Lower lobe of right lung (tissue), 2 donors: ENCODE measurements around the gene SEC14L2. TPM values are rescaled to one million over a fixed set of nuclear protein-coding genes. Genes with fewer than 3 reads are reported as not detected.
A peak's percentile ranks its signal among the peaks of the same experiment; 100 is the strongest.

Experiments used
- ATAC-seq, 2 donors: fragments of 200-7000 bp; cut with Tn5 transposase; one replicate each; pipeline ENCODE4 v1.9.1; 2020 to 2022; ENCODE audit warnings: mild to moderate bottlenecking in 2 of 2, moderate library complexity in 2 of 2
- DNase-seq: peaks from one replicate; pipeline ENCODE4 v3.0.0-alpha.2; 2020
- H3K27ac ChIP-seq: fragments of 200-600 bp; one replicate; pipeline ENCODE4 v1.8.0; 2022
- H3K27me3 ChIP-seq: fragments of 200-600 bp; one replicate; pipeline ENCODE4 v1.8.0; 2022; ENCODE audit warnings: low read depth
- H3K36me3 ChIP-seq: fragments of 200-600 bp; one replicate; pipeline ENCODE4 v1.8.0; 2022; ENCODE audit warnings: mild to moderate bottlenecking
- H3K4me1 ChIP-seq: fragments of 200-600 bp; one replicate; pipeline ENCODE4 v1.8.0; 2022
- H3K4me3 ChIP-seq: fragments of 200-600 bp; one replicate; pipeline ENCODE4 v1.8.0; 2022; ENCODE audit warnings: mild to moderate bottlenecking
- H3K9me3 ChIP-seq: fragments of 200-600 bp; one replicate; pipeline ENCODE4 v1.8.0; 2022
- CTCF ChIP-seq: fragments of 200-600 bp; IDR thresholded peaks from one replicate; pipeline ENCODE4 v1.8.0; 2022; ENCODE audit warnings: antibody characterized with exemption, mild to moderate bottlenecking
- intact Hi-C: fragments of 100-400 bp; cut with DNase I; formaldehyde crosslinking; loops from one replicate; pipeline ENCODE4 v1.11.0; 2022
- total RNA-seq: library from RNA; stranded (reverse); fragmentation: NEBNext Ultra II Directional; extraction: Animal tissue kit (Norgen Biotek cat#: 25700); gene quantifications from one replicate; pipeline ENCODE4 v1.2.1, GENCODE V29; 2021
- donor health status: DM: no; HTN: yes; CAD: no; lungs with severe emphysema.

The SEC14L2 gene
- total RNA-seq, 1 donor from 2014 or later = 7.8 TPM

DNA sequence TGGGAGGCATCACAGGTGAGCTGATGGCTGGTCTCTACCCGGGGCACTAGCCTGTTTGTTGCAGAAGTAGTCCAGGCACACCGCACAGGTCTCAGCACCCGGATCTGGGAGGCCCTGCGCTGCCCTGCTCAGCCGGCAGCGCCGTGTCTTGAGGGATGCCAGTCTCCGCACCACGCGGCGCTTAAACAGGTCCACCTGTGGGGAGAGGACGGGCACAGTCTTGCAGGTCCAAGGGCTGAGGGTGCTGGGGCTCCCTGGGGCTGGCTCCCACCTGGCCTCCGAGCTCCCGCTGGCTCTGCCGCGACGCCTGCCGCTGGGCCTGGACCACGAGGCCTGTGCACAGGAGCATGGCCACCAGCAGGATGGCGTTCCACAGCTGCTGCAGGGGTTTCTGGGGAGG, 16.8 kb upstream of the SEC14L2 start:
- DNase-seq (no peak), ATAC-seq (no peak)
- Histone ChIP-seq H3K4me3 (no peak overlapping the region), H3K4me1 (no peaks in the 10 kb centered on the region), H3K27me3 (no peaks in the 10 kb centered on the region), H3K36me3 (peaks cover 25% of the 10 kb centered on the region), H3K27ac (no peak overlapping the region), H3K9me3 (no peaks in the 10 kb centered on the region)
- no peak for TF ChIP-seq CTCF
- intact Hi-C loops = loop anchor here (10.0 kb wide), 1 partner anchor 95 kb away; the partner anchor contains the start of gene CASTOR1

DNA sequence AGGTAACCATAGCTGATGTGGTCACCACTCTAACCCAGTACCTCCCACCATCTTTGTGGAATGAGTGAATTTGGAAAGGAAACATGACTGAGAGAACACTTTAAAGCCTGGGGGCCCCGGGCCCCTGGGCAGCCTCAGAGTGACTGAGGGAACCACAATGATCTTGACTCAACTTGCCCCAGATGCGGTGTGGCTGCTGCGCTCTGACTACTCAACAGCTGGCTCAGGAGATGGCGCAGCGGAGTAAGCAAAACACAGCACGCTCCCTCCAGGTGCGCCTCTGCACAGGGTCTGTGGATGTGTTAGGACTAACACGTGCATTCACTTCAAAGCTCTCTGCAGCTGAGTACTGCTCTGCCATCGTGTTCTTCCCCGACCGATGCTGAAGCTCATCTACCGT, 15.6 kb upstream of the SEC14L2 start:
- intact Hi-C loops = loop anchor here (10.0 kb wide), 1 partner anchor 96 kb away; the partner anchor contains the start of gene CASTOR1
- no peaks in the 10 kb centered on the region for H3K9me3 ChIP-seq
- no peak overlapping the region for H3K4me3 ChIP-seq
- ATAC-seq (no peak), DNase-seq (no peak)
- H3K27ac ChIP-seq = no peak overlapping the region
- H3K4me1 ChIP-seq = peaks cover 5% of the 10 kb centered on the region
- no peak for TF ChIP-seq CTCF
- no peaks in the 10 kb centered on the region for H3K27me3 ChIP-seq
- peaks cover 25% of the 10 kb centered on the region for H3K36me3 ChIP-seq

DNA sequence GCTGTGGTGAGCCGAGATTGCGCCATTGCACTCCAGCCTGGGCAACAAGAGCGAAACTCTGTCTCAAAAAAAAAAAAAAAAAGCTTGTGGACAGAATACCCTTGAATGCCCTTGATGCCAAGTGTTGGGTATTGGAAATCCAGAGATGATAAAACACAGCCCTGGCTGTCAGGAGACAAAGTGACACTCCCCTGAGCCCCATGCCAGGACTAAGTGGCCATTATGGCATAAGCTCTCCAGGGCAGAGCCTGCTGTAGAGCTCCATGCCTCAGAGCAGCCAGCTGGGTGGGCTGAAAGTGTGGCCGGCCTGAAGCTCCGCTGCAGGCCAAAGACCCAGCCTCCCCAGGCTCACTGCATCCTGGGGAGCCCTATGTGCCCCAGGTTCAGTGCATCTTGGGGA, 14.5 kb upstream of the SEC14L2 start:
- Histone ChIP-seq H3K27me3 (no peaks in the 10 kb centered on the region), H3K27ac (no peak overlapping the region), H3K36me3 (peaks cover 25% of the 10 kb centered on the region), H3K4me3 (no peak overlapping the region), H3K9me3 (no peaks in the 10 kb centered on the region), H3K4me1 (peaks cover 11% of the 10 kb centered on the region)
- ATAC-seq = no peak
- no peak for TF ChIP-seq CTCF
- no peak for DNase-seq
- intact Hi-C loops = loop anchor here (10.0 kb wide), 1 partner anchor 98 kb away; the partner anchor contains the start of gene CASTOR1

- Histone ChIP-seq H3K27me3 (no peaks in the 10 kb centered on the region), H3K27ac (no peak overlapping the region), H3K4me3 (no peak overlapping the region), H3K36me3 (peaks cover 25% of the 10 kb centered on the region), H3K4me1 (peaks cover 15% of the 10 kb centered on the region), H3K9me3 (no peaks in the 10 kb centered on the region)
- ATAC-seq = no peak
- TF ChIP-seq CTCF = no peak
- no peak for DNase-seq
- intact Hi-C loops = loop anchor here (10.0 kb wide), 1 partner anchor 98 kb away; the partner anchor contains the start of gene CASTOR1
These were observed 13.8 kb upstream of the SEC14L2 start for GRCh38 chr22:30383061-30383460.

GRCh38 chr22:30385942-30386341, 10.9 kb upstream of the SEC14L2 start:
- TF ChIP-seq CTCF = no peak
- ATAC-seq (no peak), DNase-seq (no peak)
- H3K27me3 ChIP-seq = no peaks in the 10 kb centered on the region
- peaks cover 14% of the 10 kb centered on the region for H3K36me3 ChIP-seq
- H3K4me3 ChIP-seq = peak overlapping the region; percentile 61
- H3K4me1 ChIP-seq = peaks cover 15% of the 10 kb centered on the region
- intact Hi-C loops = loop anchor here (10.0 kb wide), 1 partner anchor 101 kb away; the partner anchor contains the start of gene CASTOR1
- H3K27ac ChIP-seq = no peak overlapping the region
- H3K9me3 ChIP-seq = no peaks in the 10 kb centered on the region
